B cell (primary cell): ENCODE results near the gene PCDH9. TPM values are rescaled to one million over a fixed set of nuclear protein-coding genes. Genes with fewer than 3 reads are reported as not detected.

Source experiments
- ATAC-seq: fragments of 200-7000 bp; cut with Tn5 transposase; one replicate; pipeline ENCODE4 v1.10.0; 2021; ENCODE audit warnings: low read depth, mild to moderate bottlenecking, moderate number of reproducible peaks, moderate library complexity
- CTCF ChIA-PET: fragments of 350-600 bp; sonication (Branson Sonifier 250); formaldehyde crosslinking; loops from one replicate; lab custom pipeline; 2021; ENCODE audit warnings: antibody characterized with exemption, inconsistent platforms; lab: Charles Lee
- POLR2A ChIA-PET: fragments of 350-600 bp; sonication (Branson Sonifier 250); formaldehyde crosslinking; loops from one replicate; lab custom pipeline; 2021; ENCODE audit warnings: antibody characterized with exemption; lab: Charles Lee
- DNase-seq: peaks from one replicate; pipeline ENCODE4 v3.0.0; 2013
- H2AFZ ChIP-seq: 2 replicates; pipeline ENCODE4 v1.6.1; 2012; ENCODE audit warnings: mild to moderate bottlenecking, low read depth, low read length; ENCODE audit not compliant: insufficient read depth, poor library complexity, severe bottlenecking
- H3K27ac ChIP-seq, 2 donors: 1 replicate in 1 of 2; 2 replicates in 1 of 2; pipeline ENCODE4 v1.5.1; 2012 to 2013; ENCODE audit warnings: low read length in 2 of 2, mild to moderate bottlenecking in 2 of 2, moderate library complexity in 1 of 2
- H3K27me3 ChIP-seq, 4 experiments: fragments of 200-600 bp in 1 of 4; sonication (generic) in 1 of 4; replicated peaks in 1 of 4; 1 replicate in 2 of 4; 2 replicates in 2 of 4; pipeline versions ENCODE4 v1.6.1 to v1.7.0; 2013 to 2016; ENCODE audit warnings: low read length in 3 of 4, mild to moderate bottlenecking in 2 of 4, mixed read lengths in 1 of 4, moderate library complexity in 1 of 4; ENCODE audit not compliant: insufficient read depth in 4 of 4, control insufficient read depth in 3 of 4; ENCODE audit errors: control extremely low read depth in 1 of 4
- H3K36me3 ChIP-seq, 2 experiments: replicated peaks in 1 of 2; 1 replicate in 1 of 2; 2 replicates in 1 of 2; pipeline versions ENCODE4 v1.6.1 to v1.7.1; 2013; ENCODE audit warnings: low read length in 1 of 2; ENCODE audit not compliant: insufficient read depth in 2 of 2, control insufficient read depth in 1 of 2; ENCODE audit errors: control extremely low read depth in 1 of 2, extremely low read depth in 1 of 2
- H3K4me1 ChIP-seq, 2 donors: fragments of 200-600 bp in 1 of 2; sonication (generic) in 1 of 2; 1 replicate in 1 of 2; 2 replicates in 1 of 2; pipeline versions ENCODE4 v1.5.1 to v1.6.1; 2013 to 2017; ENCODE audit warnings: low read length in 2 of 2; ENCODE audit not compliant: control insufficient read depth in 2 of 2, insufficient read depth in 2 of 2
- H3K4me2 ChIP-seq: replicated peaks from 2 replicates; pipeline ENCODE3; 2012; ENCODE audit warnings: mild to moderate bottlenecking, low read depth, low read length; ENCODE audit not compliant: poor library complexity, severe bottlenecking
- H3K4me3 ChIP-seq, 5 experiments: fragments of 200-600 bp in 1 of 5; sonication (generic) in 1 of 5; 1 replicate in 3 of 5; 2 replicates in 2 of 5; pipeline versions ENCODE4 v1.5.1 to v1.7.0; 2011 to 2016; ENCODE audit warnings: low read length in 4 of 5, mild to moderate bottlenecking in 4 of 5, low read depth in 2 of 5, control low read depth in 1 of 5, moderate library complexity in 1 of 5; ENCODE audit not compliant: insufficient read depth in 1 of 5; ENCODE audit errors: control extremely low read depth in 1 of 5, extremely low read depth in 1 of 5
- H3K79me2 ChIP-seq: fragments of 200-600 bp; sonication (generic); one replicate; pipeline ENCODE4 v1.6.0; 2016; ENCODE audit warnings: low read length; ENCODE audit not compliant: control insufficient read depth, insufficient read depth
- H3K9ac ChIP-seq: fragments of 200-600 bp; sonication (generic); 2 replicates; pipeline ENCODE4 v1.6.1; 2017; ENCODE audit warnings: mild to moderate bottlenecking, low read length, moderate library complexity
- H3K9me3 ChIP-seq, 3 donors: one replicate each; pipeline versions ENCODE4 v1.6.1 to v1.7.1; 2013; ENCODE audit warnings: low read length in 2 of 3; ENCODE audit not compliant: control insufficient read depth in 2 of 3, insufficient read depth in 1 of 3; ENCODE audit errors: control extremely low read depth in 1 of 3
- H4K20me1 ChIP-seq: 2 replicates; pipeline ENCODE4 v1.6.0; 2012; ENCODE audit warnings: mild to moderate bottlenecking, low read length; ENCODE audit not compliant: insufficient read depth, control insufficient read depth, poor library complexity, severe bottlenecking
- H3K27ac Mint-ChIP-seq: one replicate; pipeline ENCODE4 v1.8.0; 2021; ENCODE audit warnings: mixed read lengths
- H3K27me3 Mint-ChIP-seq: one replicate; pipeline ENCODE4 v1.8.0; 2021; ENCODE audit warnings: mixed read lengths
- H3K4me1 Mint-ChIP-seq: one replicate; pipeline ENCODE4 v1.8.0; 2021; ENCODE audit warnings: mixed read lengths
- H3K4me3 Mint-ChIP-seq: one replicate; pipeline ENCODE4 v1.8.0; 2021; ENCODE audit warnings: mixed read lengths
- H3K9me3 Mint-ChIP-seq: one replicate; pipeline ENCODE4 v1.8.0; 2022; ENCODE audit warnings: mixed read lengths; ENCODE audit not compliant: insufficient read depth
- CTCF ChIP-seq: fragments of 200-600 bp; IDR thresholded peaks from one replicate; pipeline ENCODE4 v1.8.0; 2022; ENCODE audit warnings: antibody characterized with exemption, mild to moderate bottlenecking
- EZH2 ChIP-seq: IDR thresholded peaks from 2 replicates; pipeline ENCODE4 v1.6.1; 2012; ENCODE audit warnings: borderline replicate concordance, low read depth, mild to moderate bottlenecking, moderate library complexity, low read length; ENCODE audit not compliant: insufficient read depth, poor library complexity, severe bottlenecking
- WGBS: methylation state at CpG from one replicate; pipeline ENCODE4 v1.1.5; 2013; ENCODE audit warnings: missing lambda C conversion rate; ENCODE audit not compliant: insufficient coverage; 5-methylcytosine and 5-hydroxymethylcytosine counted together
- intact Hi-C: fragments of 100-400 bp; cut with micrococcal nuclease; formaldehyde crosslinking; loops from one replicate; pipeline ENCODE4 v1.10.0; 2022
- polyA plus RNA-seq: library from polyadenylated mRNA; depleted of rRNA; stranded (reverse); fragments of >200 nt; gene quantifications from 2 replicates; pipeline ENCODE4 v1.2.3, GENCODE V29; 2012
- total RNA-seq, 2 donors: library from RNA; stranded (reverse); fragments of 120-200 nt in 1 of 2; gene quantifications; 1 replicate in 1 of 2; 2 replicates in 1 of 2; pipeline versions ENCODE4 v1.2.3 to v1.2.4, GENCODE V29; 2013 to 2022

The PCDH9 gene
- total and polyA plus RNA-seq, 2 donors (not counting 1 experiment from before 2014, with no cell fraction given) = 13.1 to 21.8 TPM

DNA sequence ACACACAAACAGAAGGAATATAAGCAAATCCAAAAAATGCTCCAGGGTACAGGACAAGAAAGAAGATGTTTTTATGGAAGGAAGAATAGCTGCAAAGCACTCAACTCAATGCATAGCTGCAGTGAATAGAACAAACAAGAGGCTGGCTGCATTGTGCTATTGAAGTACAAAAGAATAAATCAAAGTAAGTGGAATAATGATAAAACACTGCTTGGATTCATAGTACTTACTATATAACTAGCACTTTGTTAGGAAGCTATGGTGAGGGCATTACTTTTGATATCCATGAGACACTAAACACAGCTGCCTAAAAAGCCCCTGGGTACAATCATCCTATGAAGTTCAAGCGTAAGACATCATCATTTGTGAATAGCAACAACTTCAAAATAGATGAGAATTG lies 350.1 kb downstream of the PCDH9 start:
- Histone ChIP-seq H3K9ac (no peak overlapping the region), H3K4me2 (no peak overlapping the region), H3K27me3 (no peaks in the 10 kb centered on the region), H3K36me3 (no peaks in the 10 kb centered on the region), H3K9me3 (peaks cover 0 to 1% (median 0%) of the 10 kb centered on the region in 3 donors), H3K4me1 (peaks cover 9 to 11% of the 10 kb centered on the region in 2 donors), H4K20me1 (no peaks in the 10 kb centered on the region), H3K4me3 (no peak overlapping the region), H3K79me2 (no peaks in the 10 kb centered on the region), H3K27ac (no peak overlapping the region), H2AFZ (no peak overlapping the region)
- Mint-ChIP-seq H3K27ac (no peak overlapping the region), H3K27me3 (no peaks in the 10 kb centered on the region), H3K4me1 (peaks cover 26% of the 10 kb centered on the region), H3K4me3 (no peak overlapping the region), H3K9me3 (no peaks in the 10 kb centered on the region)
- no CpG with 5 or more reads among the region's 1 CpG for WGBS
- DNase-seq (no peak), ATAC-seq (no peak)
- no peak for TF ChIP-seq CTCF
- no peak for TF ChIP-seq EZH2
- POLR2A ChIA-PET = no interaction called here
- CTCF ChIA-PET = no interaction called here
- intact Hi-C loops = no loop called here

DNA sequence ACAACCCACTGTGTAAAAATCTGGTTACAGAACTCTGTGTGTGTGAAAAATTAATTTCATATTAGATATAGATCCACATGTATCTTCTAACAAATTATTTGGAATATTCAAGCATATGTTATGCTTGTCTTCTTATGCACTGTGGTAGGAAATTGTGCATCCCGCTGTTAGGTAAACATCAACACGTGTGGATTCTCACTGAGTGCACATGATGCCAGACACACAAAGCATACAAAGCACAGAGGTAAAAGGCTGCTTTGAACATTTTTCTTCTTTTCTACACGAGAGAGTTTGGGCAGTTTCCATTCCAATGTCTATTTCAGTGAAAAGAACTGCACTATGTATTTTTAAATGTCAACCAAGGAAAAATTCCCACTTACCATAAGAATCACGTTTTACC lies 354.9 kb downstream of the PCDH9 start:
- DNase-seq (no peak), ATAC-seq (no peak)
- no peak overlapping the region for H3K27ac Mint-ChIP-seq
- Histone ChIP-seq H3K9me3 (peaks cover 0 to 1% (median 0%) of the 10 kb centered on the region in 3 donors), H3K27ac (no peak overlapping the region), H3K79me2 (no peaks in the 10 kb centered on the region), H3K4me1 (peaks cover 9 to 11% of the 10 kb centered on the region in 2 donors), H3K36me3 (no peaks in the 10 kb centered on the region), H4K20me1 (no peaks in the 10 kb centered on the region), H3K4me2 (no peak overlapping the region), H3K9ac (no peak overlapping the region), H3K27me3 (no peaks in the 10 kb centered on the region), H2AFZ (no peak overlapping the region), H3K4me3 (no peak overlapping the region)
- WGBS = no CpG with 5 or more reads among the region's 4 CpGs
- peaks cover 21% of the 10 kb centered on the region for H3K4me1 Mint-ChIP-seq
- H3K9me3 Mint-ChIP-seq = no peaks in the 10 kb centered on the region
- ChIA-PET POLR2A (no interaction called here), CTCF (no interaction called here)
- no peaks in the 10 kb centered on the region for H3K27me3 Mint-ChIP-seq
- no peak overlapping the region for H3K4me3 Mint-ChIP-seq
- intact Hi-C loops = no loop called here
- no peak for TF ChIP-seq CTCF
- TF ChIP-seq EZH2 = no peak
